ENCODE results near the gene TET3. TPM values are rescaled to one million over a fixed set of nuclear protein-coding genes. Genes with fewer than 3 reads are reported as not detected.

TET3 gene
- polyA plus RNA-seq, 2 donors = 4.5 to 6.7 TPM

DNA sequence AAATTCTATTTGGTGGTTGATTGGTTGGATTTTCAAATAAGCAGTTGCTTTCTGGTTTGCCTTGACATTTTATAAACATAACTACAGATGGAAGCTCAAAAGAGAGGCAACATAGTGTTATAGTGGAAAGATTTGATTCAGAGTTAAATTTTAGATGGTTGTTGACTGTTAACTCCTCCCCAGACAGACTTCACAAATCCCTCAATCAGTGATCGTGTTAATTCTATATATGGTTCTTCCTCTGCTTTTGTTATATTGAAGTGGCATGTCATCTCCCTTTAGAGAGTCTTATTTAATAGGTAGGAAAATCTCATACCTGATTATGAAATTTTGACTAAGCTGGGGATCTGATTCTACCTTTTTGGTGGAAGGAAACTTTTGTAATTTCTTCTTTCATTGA, 38.5 kb upstream of the TET3 start:
- Histone ChIP-seq H3K4me1 (ENCODE audit: control insufficient read depth in 2 of 2, insufficient read depth in 2 of 2, low read length in 1 of 2) (no peaks in the 10 kb centered on the region), H3K27me3 (ENCODE audit: control insufficient read depth in 1 of 2, insufficient read depth in 2 of 2, low read length in 2 of 2) (no peaks in the 10 kb centered on the region), H3K27ac (ENCODE audit: low read depth in 2 of 2, low read length in 1 of 2) (no peak overlapping the region), H3K4me3 (ENCODE audit: low read depth in 1 of 2, low read length in 2 of 2) (no peak overlapping the region), H3K36me3 (ENCODE audit: control insufficient read depth in 2 of 2, insufficient read depth in 2 of 2, low read length in 1 of 2) (peaks cover 10 to 24% of the 10 kb centered on the region in 2 donors), H3K9me3 (ENCODE audit: control insufficient read depth in 2 of 2, insufficient read depth in 1 of 2, low read depth in 1 of 2, low read length in 1 of 2) (no peaks in the 10 kb centered on the region)
- WGBS, 2 donors = 73 to 85% methylated on average over 1 of the region's 1 CpG

DNA sequence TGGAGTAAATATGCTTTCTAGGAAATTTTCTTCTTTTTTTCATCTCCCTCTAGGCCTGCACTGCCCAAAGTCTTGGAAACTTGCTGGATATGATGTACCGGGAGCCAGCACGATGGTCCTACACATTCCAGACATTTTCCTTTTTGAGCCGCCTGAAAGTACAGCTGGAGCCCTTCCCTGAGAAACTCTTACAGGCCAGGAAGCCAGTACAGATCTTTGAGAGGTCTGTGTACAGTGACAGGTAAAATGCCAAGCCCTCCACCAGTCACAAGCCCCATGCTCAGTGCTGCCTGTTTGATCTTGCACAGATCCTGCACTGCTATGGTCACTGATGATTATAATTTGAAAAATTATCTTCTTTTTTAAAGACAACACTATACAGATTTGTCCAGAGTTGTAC, 38.0 kb upstream of the TET3 start:
- no peaks in the 10 kb centered on the region for H3K9me3 ChIP-seq (ENCODE audit: control insufficient read depth in 2 of 2, insufficient read depth in 1 of 2, low read depth in 1 of 2, low read length in 1 of 2)
- no peaks in the 10 kb centered on the region for H3K27me3 ChIP-seq (ENCODE audit: control insufficient read depth in 1 of 2, insufficient read depth in 2 of 2, low read length in 2 of 2)
- H3K4me3 ChIP-seq (ENCODE audit: low read depth in 1 of 2, low read length in 2 of 2) = no peak overlapping the region
- 84 to 91% methylated on average over 3 of the region's 3 CpGs for WGBS, 2 donors
- H3K27ac ChIP-seq (ENCODE audit: low read depth in 2 of 2, low read length in 1 of 2) = no peak overlapping the region
- peaks cover 10 to 24% of the 10 kb centered on the region in 2 donors for H3K36me3 ChIP-seq (ENCODE audit: control insufficient read depth in 2 of 2, insufficient read depth in 2 of 2, low read length in 1 of 2)
- no peaks in the 10 kb centered on the region for H3K4me1 ChIP-seq (ENCODE audit: control insufficient read depth in 2 of 2, insufficient read depth in 2 of 2, low read length in 1 of 2)

DNA sequence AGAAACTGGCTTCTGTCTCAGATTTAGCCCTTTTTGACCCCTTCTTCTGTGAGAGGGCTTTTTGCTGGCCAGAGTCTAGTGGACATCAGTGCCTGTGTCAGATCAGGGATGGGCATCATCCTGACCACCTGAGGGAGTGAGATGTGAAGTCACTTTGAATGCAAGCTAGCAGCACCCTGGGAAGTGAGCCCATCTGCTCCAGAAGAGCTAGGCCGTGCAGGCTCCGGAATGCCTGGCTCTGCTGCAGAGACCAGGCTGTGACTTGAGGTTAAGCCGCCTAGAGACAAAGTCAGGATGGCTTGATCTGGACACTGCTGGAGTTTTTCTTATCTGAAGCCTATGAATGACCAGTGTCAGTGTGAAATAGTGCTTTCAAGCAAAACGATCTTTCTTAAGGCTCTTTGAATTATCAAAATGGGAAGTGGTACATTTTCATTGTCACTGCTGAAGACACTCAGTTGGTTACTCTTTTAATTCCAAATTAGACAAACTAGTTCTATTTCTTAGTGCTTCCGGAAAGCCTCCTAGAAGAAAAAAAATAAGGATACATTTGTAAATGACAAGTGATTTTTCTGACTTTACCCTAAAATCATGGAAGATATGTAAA, 37.2 kb upstream of the TET3 start:
- Histone ChIP-seq H3K36me3 (ENCODE audit: control insufficient read depth in 2 of 2, insufficient read depth in 2 of 2, low read length in 1 of 2) (peaks cover 10 to 24% of the 10 kb centered on the region in 2 donors), H3K27ac (ENCODE audit: low read depth in 2 of 2, low read length in 1 of 2) (no peak overlapping the region), H3K27me3 (ENCODE audit: control insufficient read depth in 1 of 2, insufficient read depth in 2 of 2, low read length in 2 of 2) (no peaks in the 10 kb centered on the region), H3K4me1 (ENCODE audit: control insufficient read depth in 2 of 2, insufficient read depth in 2 of 2, low read length in 1 of 2) (no peaks in the 10 kb centered on the region), H3K9me3 (ENCODE audit: control insufficient read depth in 2 of 2, insufficient read depth in 1 of 2, low read depth in 1 of 2, low read length in 1 of 2) (no peaks in the 10 kb centered on the region), H3K4me3 (ENCODE audit: low read depth in 1 of 2, low read length in 2 of 2) (no peak overlapping the region)
- WGBS, 2 donors = 85 to 89% methylated on average over 5 of the region's 5 CpGs

DNA sequence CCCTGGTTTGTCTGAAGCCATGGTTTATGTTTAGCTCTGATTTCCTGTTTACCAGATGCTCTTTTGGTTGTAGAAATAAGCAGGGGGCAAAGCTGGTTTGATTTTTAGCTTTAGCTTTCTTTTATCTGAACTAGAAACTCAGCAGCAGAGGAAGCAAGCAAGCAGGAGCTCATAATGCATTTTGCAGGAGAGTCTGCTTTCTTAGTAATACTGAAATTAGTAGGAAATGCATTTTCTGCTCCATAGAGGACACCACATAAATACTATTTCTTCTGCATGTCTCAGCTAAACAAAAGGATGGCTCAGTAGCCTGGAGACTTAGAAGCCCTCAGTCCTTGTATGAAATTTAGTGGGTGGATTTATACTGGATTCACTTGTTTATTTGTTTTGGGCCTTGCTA, 34.9 kb upstream of the TET3 start:
- H3K4me3 ChIP-seq (ENCODE audit: low read depth in 1 of 2, low read length in 2 of 2) = no peak overlapping the region
- no peaks in the 10 kb centered on the region for H3K4me1 ChIP-seq (ENCODE audit: control insufficient read depth in 2 of 2, insufficient read depth in 2 of 2, low read length in 1 of 2)
- no peaks in the 10 kb centered on the region for H3K9me3 ChIP-seq (ENCODE audit: control insufficient read depth in 2 of 2, insufficient read depth in 1 of 2, low read depth in 1 of 2, low read length in 1 of 2)
- no peaks in the 10 kb centered on the region for H3K27me3 ChIP-seq (ENCODE audit: control insufficient read depth in 1 of 2, insufficient read depth in 2 of 2, low read length in 2 of 2)
- H3K27ac ChIP-seq (ENCODE audit: low read depth in 2 of 2, low read length in 1 of 2) = no peak overlapping the region
- H3K36me3 ChIP-seq (ENCODE audit: control insufficient read depth in 2 of 2, insufficient read depth in 2 of 2, low read length in 1 of 2) = peaks cover 10 to 24% of the 10 kb centered on the region in 2 donors

GRCh38 chr2:73952499-73953446, 31.9 kb upstream of the TET3 start:
- no peak overlapping the region for H3K27ac ChIP-seq (ENCODE audit: low read depth in 2 of 2, low read length in 1 of 2)

DNA sequence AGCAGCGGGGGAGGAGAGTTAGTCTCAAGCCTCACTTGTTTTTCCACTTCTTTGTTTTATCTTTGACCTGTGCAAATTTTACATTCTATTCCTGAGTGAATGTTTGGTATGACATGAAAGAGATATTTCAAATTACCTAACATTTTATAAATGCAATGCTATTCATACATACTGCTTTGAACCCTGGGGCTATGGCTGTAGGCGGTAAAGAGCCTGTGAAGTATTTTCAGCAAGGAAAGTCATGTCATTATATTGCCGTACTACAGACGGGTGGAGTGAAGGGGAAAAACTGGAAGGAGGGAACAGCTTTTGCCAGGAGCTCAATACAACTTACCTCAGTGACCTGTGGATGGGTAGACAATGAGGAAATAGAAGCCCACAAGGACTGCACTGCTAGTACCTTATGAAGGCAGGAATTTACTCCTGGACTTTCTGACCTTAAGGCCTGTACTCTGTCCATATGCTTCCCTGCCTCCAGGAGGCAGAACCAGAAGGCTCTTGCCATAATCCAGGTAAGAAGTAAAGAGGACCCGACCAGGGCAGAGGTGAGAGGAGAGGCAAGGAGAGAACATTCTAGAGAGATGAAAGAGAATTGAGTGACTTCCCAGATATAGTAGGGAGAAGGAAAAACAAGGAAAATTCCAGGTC, 28.4 kb upstream of the TET3 start:
- WGBS, 2 donors = 77 to 81% methylated on average over 5 of the region's 5 CpGs
- H3K36me3 ChIP-seq (ENCODE audit: control insufficient read depth in 2 of 2, insufficient read depth in 2 of 2, low read length in 1 of 2) = peaks cover 10 to 12% of the 10 kb centered on the region in 2 donors

More at GRCh38 chr2:73952499-73953446, 31.9 kb upstream of the TET3 start:
- Histone ChIP-seq H3K36me3 (ENCODE audit: control insufficient read depth in 2 of 2, insufficient read depth in 2 of 2, low read length in 1 of 2) (peaks cover 13 to 19% of the 10 kb centered on the region in 2 donors), H3K27me3 (ENCODE audit: control insufficient read depth in 1 of 2, insufficient read depth in 2 of 2, low read length in 2 of 2) (no peaks in the 10 kb centered on the region), H3K4me3 (ENCODE audit: low read depth in 1 of 2, low read length in 2 of 2) (no peak overlapping the region), H3K4me1 (ENCODE audit: control insufficient read depth in 2 of 2, insufficient read depth in 2 of 2, low read length in 1 of 2) (no peaks in the 10 kb centered on the region), H3K9me3 (ENCODE audit: control insufficient read depth in 2 of 2, insufficient read depth in 1 of 2, low read depth in 1 of 2, low read length in 1 of 2) (no peaks in the 10 kb centered on the region)
- 81 to 89% methylated on average over 12 of the region's 12 CpGs for WGBS, 2 donors

GRCh38 chr2:73961274-73961673, 23.4 kb upstream of the TET3 start:
- H3K36me3 ChIP-seq (ENCODE audit: control insufficient read depth in 2 of 2, insufficient read depth in 2 of 2, low read length in 1 of 2) = peaks cover 10 to 11% of the 10 kb centered on the region in 2 donors
- H3K27ac ChIP-seq (ENCODE audit: low read depth in 2 of 2, low read length in 1 of 2) = no peak overlapping the region
- whole genome bisulfite sequencing, 2 donors = 96 to 99% methylated on average over 4 of the region's 4 CpGs

More for the DNA sequence above, 28.4 kb upstream of the TET3 start:
- Histone ChIP-seq H3K9me3 (ENCODE audit: control insufficient read depth in 2 of 2, insufficient read depth in 1 of 2, low read depth in 1 of 2, low read length in 1 of 2) (no peaks in the 10 kb centered on the region), H3K4me3 (ENCODE audit: low read depth in 1 of 2, low read length in 2 of 2) (no peak overlapping the region), H3K27me3 (ENCODE audit: control insufficient read depth in 1 of 2, insufficient read depth in 2 of 2, low read length in 2 of 2) (no peaks in the 10 kb centered on the region), H3K4me1 (ENCODE audit: control insufficient read depth in 2 of 2, insufficient read depth in 2 of 2, low read length in 1 of 2) (no peaks in the 10 kb centered on the region), H3K27ac (ENCODE audit: low read depth in 2 of 2, low read length in 1 of 2) (no peak overlapping the region)

GRCh38 chr2:73961823-73962615, 22.7 kb upstream of the TET3 start:
- 79 to 82% methylated on average over 12 of the region's 12 CpGs for WGBS, 2 donors
- no peaks in the 10 kb centered on the region for H3K9me3 ChIP-seq (ENCODE audit: control insufficient read depth in 2 of 2, insufficient read depth in 1 of 2, low read depth in 1 of 2, low read length in 1 of 2)
- H3K27me3 ChIP-seq (ENCODE audit: control insufficient read depth in 1 of 2, insufficient read depth in 2 of 2, low read length in 2 of 2) = no peaks in the 10 kb centered on the region
- H3K27ac ChIP-seq (ENCODE audit: low read depth in 2 of 2, low read length in 1 of 2) = peak overlapping the region in 1 of 2 donors; percentile 8
- H3K4me1 ChIP-seq (ENCODE audit: control insufficient read depth in 2 of 2, insufficient read depth in 2 of 2, low read length in 1 of 2) = no peaks in the 10 kb centered on the region
- H3K4me3 ChIP-seq (ENCODE audit: low read depth in 1 of 2, low read length in 2 of 2) = no peak overlapping the region
- peaks cover 4 to 7% of the 10 kb centered on the region in 2 donors for H3K36me3 ChIP-seq (ENCODE audit: control insufficient read depth in 2 of 2, insufficient read depth in 2 of 2, low read length in 1 of 2)

More at GRCh38 chr2:73961274-73961673, 23.4 kb upstream of the TET3 start:
- Histone ChIP-seq H3K4me3 (ENCODE audit: low read depth in 1 of 2, low read length in 2 of 2) (no peak overlapping the region), H3K9me3 (ENCODE audit: control insufficient read depth in 2 of 2, insufficient read depth in 1 of 2, low read depth in 1 of 2, low read length in 1 of 2) (no peaks in the 10 kb centered on the region), H3K4me1 (ENCODE audit: control insufficient read depth in 2 of 2, insufficient read depth in 2 of 2, low read length in 1 of 2) (no peaks in the 10 kb centered on the region), H3K27me3 (ENCODE audit: control insufficient read depth in 1 of 2, insufficient read depth in 2 of 2, low read length in 2 of 2) (no peaks in the 10 kb centered on the region)

- no peak overlapping the region for H3K4me3 ChIP-seq (ENCODE audit: low read depth in 1 of 2, low read length in 2 of 2)
- peaks cover 4 to 6% of the 10 kb centered on the region in 2 donors for H3K36me3 ChIP-seq (ENCODE audit: control insufficient read depth in 2 of 2, insufficient read depth in 2 of 2, low read length in 1 of 2)
- H3K27ac ChIP-seq (ENCODE audit: low read depth in 2 of 2, low read length in 1 of 2) = no peak overlapping the region
- H3K27me3 ChIP-seq (ENCODE audit: control insufficient read depth in 1 of 2, insufficient read depth in 2 of 2, low read length in 2 of 2) = no peaks in the 10 kb centered on the region
- no peaks in the 10 kb centered on the region for H3K4me1 ChIP-seq (ENCODE audit: control insufficient read depth in 2 of 2, insufficient read depth in 2 of 2, low read length in 1 of 2)
- no peaks in the 10 kb centered on the region for H3K9me3 ChIP-seq (ENCODE audit: control insufficient read depth in 2 of 2, insufficient read depth in 1 of 2, low read depth in 1 of 2, low read length in 1 of 2)
- WGBS, 2 donors = 74 to 91% methylated on average over 5 of the region's 5 CpGs
Observed at GRCh38 chr2:73962798-73963197, 21.9 kb upstream of the TET3 start.
